ENCODE data around the gene ASCC1.
A peak's percentile ranks its signal among the peaks of the same experiment; 100 is the strongest.

Gene ASCC1

GRCh38 chr10:72062382-72062781 lies 153.7 kb downstream of the ASCC1 start:
- H2AFZ ChIP-seq (ENCODE audit: low read length): no peak overlapping the region
- H3F3A ChIP-seq (ENCODE audit: insufficient read depth, low read length): no peaks in the 10 kb centered on the region
- H3K36me3 ChIP-seq (replicated peaks; ENCODE audit: insufficient read depth, low read length): no peaks in the 10 kb centered on the region
- H3K9me3 ChIP-seq (replicated peaks; ENCODE audit: insufficient read depth, low read length): no peaks in the 10 kb centered on the region
- H3K4me1 ChIP-seq (ENCODE audit: low read length): no peaks in the 10 kb centered on the region
- H3K4me2 ChIP-seq (ENCODE audit: low read depth, low read length): no peak overlapping the region
- H3K27me3 ChIP-seq (replicated peaks; ENCODE audit: insufficient read depth, low read length): no peaks in the 10 kb centered on the region
- H3K27ac ChIP-seq (ENCODE audit: low read length): no peak overlapping the region
- no peaks in the 10 kb centered on the region for H4K20me1 ChIP-seq (ENCODE audit: insufficient read depth, low read length)
- no peak overlapping the region for H3K9ac ChIP-seq (ENCODE audit: low read length)
- TF ChIP-seq EZH2 (optimal IDR thresholded peaks at IDR 0.05; ENCODE audit: low read depth, low read length): no peak
- TF ChIP-seq, protein P1, sequence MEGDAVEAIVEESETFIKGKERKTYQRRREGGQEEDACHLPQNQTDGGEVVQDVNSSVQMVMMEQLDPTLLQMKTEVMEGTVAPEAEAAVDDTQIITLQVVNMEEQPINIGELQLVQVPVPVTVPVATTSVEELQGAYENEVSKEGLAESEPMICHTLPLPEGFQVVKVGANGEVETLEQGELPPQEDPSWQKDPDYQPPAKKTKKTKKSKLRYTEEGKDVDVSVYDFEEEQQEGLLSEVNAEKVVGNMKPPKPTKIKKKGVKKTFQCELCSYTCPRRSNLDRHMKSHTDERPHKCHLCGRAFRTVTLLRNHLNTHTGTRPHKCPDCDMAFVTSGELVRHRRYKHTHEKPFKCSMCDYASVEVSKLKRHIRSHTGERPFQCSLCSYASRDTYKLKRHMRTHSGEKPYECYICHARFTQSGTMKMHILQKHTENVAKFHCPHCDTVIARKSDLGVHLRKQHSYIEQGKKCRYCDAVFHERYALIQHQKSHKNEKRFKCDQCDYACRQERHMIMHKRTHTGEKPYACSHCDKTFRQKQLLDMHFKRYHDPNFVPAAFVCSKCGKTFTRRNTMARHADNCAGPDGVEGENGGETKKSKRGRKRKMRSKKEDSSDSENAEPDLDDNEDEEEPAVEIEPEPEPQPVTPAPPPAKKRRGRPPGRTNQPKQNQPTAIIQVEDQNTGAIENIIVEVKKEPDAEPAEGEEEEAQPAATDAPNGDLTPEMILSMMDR (IDR thresholded peaks at IDR 0.05; ENCODE audit: low read length): no peak
- no peak for TF ChIP-seq EZH2phosphoT487 (IDR thresholded peaks at IDR 0.05; ENCODE audit: low read length)
- no peaks in the 10 kb centered on the region for H3K79me2 ChIP-seq (ENCODE audit: low read length)
- DNase-seq: no peak
- no peak overlapping the region for H3K4me3 ChIP-seq (ENCODE audit: low read length)
- H3K9me2 ChIP-seq (replicated peaks; ENCODE audit: insufficient read depth, low read length): no peaks in the 10 kb centered on the region

DNA sequence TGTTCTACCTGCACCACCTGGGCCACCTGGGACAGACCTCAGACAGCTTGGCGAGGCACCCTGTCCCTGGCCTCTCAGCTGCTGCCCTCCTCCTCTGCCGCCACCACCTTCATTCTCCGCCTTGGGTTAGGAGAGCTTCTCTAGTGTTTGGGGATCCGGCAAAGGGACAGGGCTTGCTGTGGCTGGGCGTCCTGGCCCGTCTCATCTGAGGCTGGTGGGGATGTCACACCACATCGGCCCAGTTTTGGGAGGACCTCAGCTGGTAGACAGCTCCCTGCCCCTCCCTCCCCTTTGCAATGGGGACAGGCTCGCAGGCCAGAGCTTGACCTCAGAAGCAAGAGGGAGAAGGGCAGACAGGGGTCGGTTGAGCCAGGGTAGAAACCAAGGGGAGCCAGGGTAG lies 154.1 kb downstream of the ASCC1 start:
- no peaks in the 10 kb centered on the region for H3K36me3 ChIP-seq (replicated peaks; ENCODE audit: insufficient read depth, low read length)
- H3F3A ChIP-seq (ENCODE audit: insufficient read depth, low read length): no peaks in the 10 kb centered on the region
- H3K79me2 ChIP-seq (ENCODE audit: low read length): no peaks in the 10 kb centered on the region
- no peak overlapping the region for H2AFZ ChIP-seq (ENCODE audit: low read length)
- H3K4me1 ChIP-seq (ENCODE audit: low read length): no peaks in the 10 kb centered on the region
- H3K27me3 ChIP-seq (replicated peaks; ENCODE audit: insufficient read depth, low read length): no peaks in the 10 kb centered on the region
- H3K9ac ChIP-seq (ENCODE audit: low read length): no peak overlapping the region
- TF ChIP-seq EZH2phosphoT487 (IDR thresholded peaks at IDR 0.05; ENCODE audit: low read length): no peak
- no peak for TF ChIP-seq EZH2 (optimal IDR thresholded peaks at IDR 0.05; ENCODE audit: low read depth, low read length)
- H3K4me2 ChIP-seq (ENCODE audit: low read depth, low read length): no peak overlapping the region
- H3K4me3 ChIP-seq (ENCODE audit: low read length): no peak overlapping the region
- no peak overlapping the region for H3K27ac ChIP-seq (ENCODE audit: low read length)
- no peaks in the 10 kb centered on the region for H4K20me1 ChIP-seq (ENCODE audit: insufficient read depth, low read length)
- H3K9me2 ChIP-seq (replicated peaks; ENCODE audit: insufficient read depth, low read length): no peaks in the 10 kb centered on the region
- no peak for DNase-seq
- H3K9me3 ChIP-seq (replicated peaks; ENCODE audit: insufficient read depth, low read length): no peaks in the 10 kb centered on the region

- Histone ChIP-seq H3K4me2 (ENCODE audit: low read depth, low read length) (no peak overlapping the region), H3K79me2 (ENCODE audit: low read length) (no peaks in the 10 kb centered on the region)
Observed at GRCh38 chr10:72061491-72061890, 154.6 kb downstream of the ASCC1 start.

More at GRCh38 chr10:72061491-72061890, 154.6 kb downstream of the ASCC1 start:
- Histone ChIP-seq H3K9ac (ENCODE audit: low read length) (no peak overlapping the region), H3K4me1 (ENCODE audit: low read length) (no peaks in the 10 kb centered on the region), H3K36me3 (replicated peaks; ENCODE audit: insufficient read depth, low read length) (no peaks in the 10 kb centered on the region), H2AFZ (ENCODE audit: low read length) (no peak overlapping the region), H3K27ac (ENCODE audit: low read length) (no peak overlapping the region), H3K9me2 (replicated peaks; ENCODE audit: insufficient read depth, low read length) (no peaks in the 10 kb centered on the region), H3K4me3 (ENCODE audit: low read length) (no peak overlapping the region), H3K9me3 (replicated peaks; ENCODE audit: insufficient read depth, low read length) (no peaks in the 10 kb centered on the region), H4K20me1 (ENCODE audit: insufficient read depth, low read length) (no peaks in the 10 kb centered on the region), H3K27me3 (replicated peaks; ENCODE audit: insufficient read depth, low read length) (no peaks in the 10 kb centered on the region), H3F3A (ENCODE audit: insufficient read depth, low read length) (no peaks in the 10 kb centered on the region)
- DNase-seq: no peak
- TF ChIP-seq, protein P1 (IDR thresholded peaks at IDR 0.05; ENCODE audit: low read length): peak; percentile 19
- no peak for TF ChIP-seq EZH2phosphoT487 (IDR thresholded peaks at IDR 0.05; ENCODE audit: low read length)
